Measurements from ENCODE around the gene OR8I2.
"Not testable (repeated sequence)": the region's sequence is repeated elsewhere in the genome, so short reads cannot be mapped to it uniquely, and the experiment has no call there.

The OR8I2 gene

GRCh38 chr11:56103210-56103737, 10.2 kb downstream of the OR8I2 start, which contains the start of gene OR8H2:
Gene OR8H2, plus strand, starts transcription at chr11:56103687. Its CDS starts 1,356 bp downstream, at chr11:56105043.
- TF ChIP-seq, protein P1, sequence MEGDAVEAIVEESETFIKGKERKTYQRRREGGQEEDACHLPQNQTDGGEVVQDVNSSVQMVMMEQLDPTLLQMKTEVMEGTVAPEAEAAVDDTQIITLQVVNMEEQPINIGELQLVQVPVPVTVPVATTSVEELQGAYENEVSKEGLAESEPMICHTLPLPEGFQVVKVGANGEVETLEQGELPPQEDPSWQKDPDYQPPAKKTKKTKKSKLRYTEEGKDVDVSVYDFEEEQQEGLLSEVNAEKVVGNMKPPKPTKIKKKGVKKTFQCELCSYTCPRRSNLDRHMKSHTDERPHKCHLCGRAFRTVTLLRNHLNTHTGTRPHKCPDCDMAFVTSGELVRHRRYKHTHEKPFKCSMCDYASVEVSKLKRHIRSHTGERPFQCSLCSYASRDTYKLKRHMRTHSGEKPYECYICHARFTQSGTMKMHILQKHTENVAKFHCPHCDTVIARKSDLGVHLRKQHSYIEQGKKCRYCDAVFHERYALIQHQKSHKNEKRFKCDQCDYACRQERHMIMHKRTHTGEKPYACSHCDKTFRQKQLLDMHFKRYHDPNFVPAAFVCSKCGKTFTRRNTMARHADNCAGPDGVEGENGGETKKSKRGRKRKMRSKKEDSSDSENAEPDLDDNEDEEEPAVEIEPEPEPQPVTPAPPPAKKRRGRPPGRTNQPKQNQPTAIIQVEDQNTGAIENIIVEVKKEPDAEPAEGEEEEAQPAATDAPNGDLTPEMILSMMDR (IDR thresholded peaks at IDR 0.05; ENCODE audit: low read depth, low read length) = no peak
- H3K4me3 ChIP-seq (ENCODE audit: low read depth, low read length) = no peak within 1 kb of the TSS

GRCh38 chr11:56122073-56122472, 29.0 kb downstream of the OR8I2 start, which contains the start of gene OR8H3:
Gene OR8H3, plus strand, starts transcription at chr11:56122373. Its CDS starts 0 bp downstream, at chr11:56122373.
- TF ChIP-seq, protein P1 (IDR thresholded peaks at IDR 0.05; ENCODE audit: low read depth, low read length) = no peak

GRCh38 chr11:56140151-56140661, 47.1 kb downstream of the OR8I2 start, which contains the start of gene OR8J3:
Gene OR8J3, minus strand, starts transcription at chr11:56140201. Its CDS starts 2,483 bp downstream, at chr11:56137718.
- TF ChIP-seq, protein P1 (IDR thresholded peaks at IDR 0.05; ENCODE audit: low read depth, low read length) = no peak
- H3K4me3 ChIP-seq (ENCODE audit: low read depth, low read length) = no peak within 1 kb of the TSS

More at GRCh38 chr11:56122073-56122472, 29.0 kb downstream of the OR8I2 start, which contains the start of gene OR8H3:
- H3K4me3 ChIP-seq (ENCODE audit: low read depth, low read length) = no peak within 1 kb of the TSS

DNA sequence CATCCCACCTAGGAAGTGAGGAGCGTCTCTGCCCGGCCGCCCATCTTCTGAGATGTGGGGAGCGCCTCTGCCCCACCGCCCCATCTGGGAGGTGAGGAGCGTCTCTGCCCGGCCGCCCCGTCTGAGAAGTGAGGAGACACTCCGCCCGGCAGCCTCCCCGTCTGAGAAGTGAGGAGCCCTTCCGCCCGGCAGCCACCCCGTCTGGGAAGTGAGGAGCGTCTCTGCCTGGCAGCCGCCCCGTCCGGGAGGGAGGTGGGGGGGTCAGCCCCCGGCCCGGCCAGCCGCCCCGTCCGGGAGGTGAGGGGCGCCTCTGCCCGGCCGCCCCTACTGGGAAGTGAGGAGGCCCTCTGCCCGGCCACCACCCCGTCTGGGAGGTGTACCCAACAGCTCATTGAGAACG, 50.6 kb downstream of the OR8I2 start:
- not testable (repeated sequence) for H3K4me3 ChIP-seq (ENCODE audit: low read depth, low read length)

Measured in WI38 (cell line).